Bronchial epithelial cell (primary cell): ENCODE results near the gene ZNF79. TPM values are rescaled to one million over a fixed set of nuclear protein-coding genes. Genes with fewer than 3 reads are reported as not detected.

Experiments used
- DNase-seq: peaks from one replicate; pipeline ENCODE4 v3.0.0-alpha.2; 2010; ENCODE audit warnings: low read depth
- FAIRE-seq: peaks from 2 replicates; lab custom pipeline; 2011; peaks lifted over from hg19 to GRCh38; lab: Jason Lieb, UNC
- H3K27me3 ChIP-seq: 2 replicates; pipeline ENCODE4 v1.5.1; 2011; ENCODE audit warnings: low read length; ENCODE audit not compliant: control insufficient read depth, insufficient read depth
- H3K36me3 ChIP-seq: 2 replicates; pipeline ENCODE4 v1.5.1; 2011; ENCODE audit warnings: low read length; ENCODE audit not compliant: control insufficient read depth, insufficient read depth
- H3K4me3 ChIP-seq: 2 replicates; pipeline ENCODE4 v1.5.1; 2011; ENCODE audit warnings: mild to moderate bottlenecking, low read depth, low read length, control low read depth
- CTCF ChIP-seq: IDR thresholded peaks from 2 replicates; pipeline ENCODE4 v1.5.1; 2011; ENCODE audit warnings: mild to moderate bottlenecking, moderate library complexity, low read length, control low read depth, inconsistent platforms; ENCODE audit not compliant: insufficient read depth, severe bottlenecking
- total RNA-seq: library from RNA; depleted of rRNA; stranded (reverse); fragments of >200 nt; gene quantifications from 2 replicates; pipeline ENCODE4 v1.2.1, GENCODE V29; 2014

The ZNF79 gene
- total RNA-seq, 1 donor from 2014 or later, result 14.0 TPM

GRCh38 chr9:127422133-127422782 is 1.9 kb upstream of the ZNF79 start:
- Histone ChIP-seq H3K4me3 (no peak overlapping the region), H3K27me3 (no peaks in the 10 kb centered on the region), H3K36me3 (no peaks in the 10 kb centered on the region)
- no peak for FAIRE-seq
- TF ChIP-seq CTCF, result no peak
- DNase-seq, result no peak

DNA sequence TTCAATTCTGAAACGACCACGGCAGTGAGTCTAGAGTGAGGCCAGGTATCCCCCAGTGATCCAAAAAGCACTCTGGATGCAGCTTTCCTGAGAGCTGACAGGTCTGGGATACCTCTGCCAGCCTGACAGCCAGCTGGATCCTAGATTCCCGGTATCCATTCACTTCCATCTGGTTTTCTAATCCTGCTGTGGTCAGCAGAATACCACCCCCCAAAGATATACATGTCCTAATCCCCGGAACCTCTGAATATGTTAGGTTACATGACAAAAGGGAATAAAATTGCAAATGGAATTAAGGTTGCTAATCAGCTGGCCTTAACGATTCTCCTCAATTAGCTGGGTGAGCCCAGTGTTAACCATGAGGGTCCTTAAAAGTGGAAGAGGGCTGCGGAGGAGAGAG is 1.4 kb upstream of the ZNF79 start:
- Histone ChIP-seq H3K36me3 (no peaks in the 10 kb centered on the region), H3K4me3 (no peak overlapping the region), H3K27me3 (no peaks in the 10 kb centered on the region)
- no peak for TF ChIP-seq CTCF
- FAIRE-seq (no peak), DNase-seq (no peak)

GRCh38 chr9:127423476-127423933 is 677 bp upstream of the ZNF79 start:
- FAIRE-seq (no peak), DNase-seq (no peak)
- Histone ChIP-seq H3K36me3 (peaks cover 1% of the 10 kb centered on the region), H3K27me3 (no peaks in the 10 kb centered on the region), H3K4me3 (peak overlapping the region; percentile 58)
- TF ChIP-seq CTCF, result no peak

DNA sequence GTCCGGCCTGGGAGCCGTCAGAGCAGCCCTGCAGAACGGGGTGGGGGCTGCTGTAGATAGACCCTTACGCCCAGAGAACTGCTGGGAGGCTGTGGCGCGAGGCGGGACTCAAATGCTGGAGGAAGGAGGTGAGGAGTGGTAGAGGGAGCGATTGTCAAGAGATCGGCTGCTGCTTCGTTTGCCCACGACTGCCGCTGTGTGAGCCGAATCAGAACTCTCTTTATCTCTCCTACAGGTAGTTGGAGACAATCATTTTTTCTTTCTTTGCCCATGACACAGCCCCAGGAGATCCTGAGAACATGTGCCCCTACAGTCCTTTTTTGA is 456 bp downstream of the ZNF79 start:
- FAIRE-seq (no peak), DNase-seq (no peak)
- no peaks in the 10 kb centered on the region for H3K27me3 ChIP-seq
- peaks cover 3% of the 10 kb centered on the region for H3K36me3 ChIP-seq
- H3K4me3 ChIP-seq, result peak overlapping the region; percentile 58
- TF ChIP-seq CTCF, result no peak

DNA sequence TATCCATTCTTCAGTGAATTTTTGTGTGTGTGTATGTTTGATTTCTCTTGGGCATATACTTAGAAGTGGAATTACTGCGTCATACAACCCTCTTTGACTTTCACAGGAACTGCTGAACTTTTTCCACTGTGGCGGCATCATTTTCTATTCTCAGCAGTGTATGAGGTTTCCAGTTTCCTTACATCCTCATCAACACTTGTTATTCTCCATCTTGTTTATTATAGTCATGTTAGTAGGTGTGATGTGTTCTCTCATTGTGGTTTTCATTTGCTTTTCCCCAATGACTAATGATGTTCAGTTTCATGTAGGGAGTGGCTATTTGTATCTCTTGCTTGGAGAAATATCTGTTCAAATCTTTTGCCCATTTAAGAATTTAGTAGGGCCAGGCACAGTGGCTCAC is 2.6 kb downstream of the ZNF79 start:
- peaks cover 6% of the 10 kb centered on the region for H3K36me3 ChIP-seq
- FAIRE-seq (no peak), DNase-seq (peak; percentile 54)
- H3K27me3 ChIP-seq, result no peaks in the 10 kb centered on the region
- no peak for TF ChIP-seq CTCF
- no peak overlapping the region for H3K4me3 ChIP-seq

DNA sequence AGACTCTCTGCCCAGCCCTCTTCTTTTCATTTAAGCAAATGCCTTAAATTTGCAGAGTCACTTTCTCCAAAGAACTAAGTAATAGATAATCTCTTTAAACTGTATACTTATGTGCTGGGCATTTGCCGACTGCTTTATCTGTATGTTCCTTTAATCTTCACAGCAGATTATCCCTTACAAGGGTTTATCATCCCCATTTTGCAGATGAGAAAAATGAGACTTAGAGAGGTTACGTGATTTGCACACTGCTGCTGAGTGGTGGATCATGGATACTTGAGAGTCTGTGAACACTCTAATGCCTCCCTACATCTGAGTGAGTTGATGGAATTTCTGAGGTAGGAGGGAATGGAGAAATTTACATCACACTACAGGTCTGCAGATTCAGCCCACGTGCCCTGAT is 4.2 kb downstream of the ZNF79 start:
- H3K36me3 ChIP-seq, result peaks cover 10% of the 10 kb centered on the region
- DNase-seq (no peak), FAIRE-seq (no peak)
- H3K4me3 ChIP-seq, result no peak overlapping the region
- no peak for TF ChIP-seq CTCF
- no peaks in the 10 kb centered on the region for H3K27me3 ChIP-seq
